ENCODE measurements around the gene INPP5B. TPM values are rescaled to one million over a fixed set of nuclear protein-coding genes. Genes with fewer than 3 reads are reported as not detected.

Gene INPP5B
- total and polyA plus RNA-seq, 11 donors: 6.5 to 16.2 (median 12.1) TPM

DNA sequence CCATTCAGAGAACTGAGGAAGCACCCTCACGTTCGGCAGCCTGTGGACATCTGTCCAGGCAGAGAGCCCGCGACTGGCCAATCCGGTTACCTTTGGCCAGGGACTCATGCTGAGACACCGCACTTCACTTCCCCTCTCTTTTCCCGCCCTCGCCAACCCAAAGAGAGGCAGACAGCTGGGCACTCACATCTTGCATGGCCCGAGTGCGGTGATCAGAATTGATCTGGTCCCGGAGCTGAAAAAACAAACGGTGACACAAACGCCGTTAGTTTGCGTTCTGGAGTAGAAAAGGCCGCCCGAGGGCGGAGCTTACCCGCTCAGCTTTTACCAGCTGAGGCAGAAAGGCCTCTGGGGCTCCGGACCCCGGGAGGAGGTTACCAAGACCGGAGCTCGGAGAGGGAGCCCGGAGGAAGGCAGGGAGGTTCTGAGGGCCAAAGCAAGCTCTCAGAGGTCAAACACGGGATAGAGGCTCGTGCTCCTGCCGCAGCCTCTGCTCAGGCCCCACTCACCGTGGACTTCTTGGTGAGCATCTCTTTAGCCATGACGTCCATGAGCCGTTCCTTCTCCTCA is 42.6 kb upstream of the INPP5B start:
- peak; percentile 8 to 50 (median 42) for ATAC-seq
- H3K4me1 ChIP-seq: peaks cover 0 to 25% (median 14%) of the 10 kb centered on the region in 12 donors
- H3K9me3 ChIP-seq: no peaks in the 10 kb centered on the region
- no peaks in the 10 kb centered on the region for H3K27me3 ChIP-seq
- intact Hi-C loops (cut with DNase I): loop anchor here in 4 of 10 donors (5.0 to 10.0 kb wide), 4 partner anchors 42 to 185 kb away; partner anchors contain the start of genes INPP5B (in 2 of the 4), C1orf122 (in 1 of the 4) and YRDC (in 1 of the 4)
- peak in 2 of 5 donors; percentile 42 to 64 for DNase-seq
- TF ChIP-seq POLR2A (IDR thresholded peaks at IDR 0.05): no peak
- TF ChIP-seq, protein P1, sequence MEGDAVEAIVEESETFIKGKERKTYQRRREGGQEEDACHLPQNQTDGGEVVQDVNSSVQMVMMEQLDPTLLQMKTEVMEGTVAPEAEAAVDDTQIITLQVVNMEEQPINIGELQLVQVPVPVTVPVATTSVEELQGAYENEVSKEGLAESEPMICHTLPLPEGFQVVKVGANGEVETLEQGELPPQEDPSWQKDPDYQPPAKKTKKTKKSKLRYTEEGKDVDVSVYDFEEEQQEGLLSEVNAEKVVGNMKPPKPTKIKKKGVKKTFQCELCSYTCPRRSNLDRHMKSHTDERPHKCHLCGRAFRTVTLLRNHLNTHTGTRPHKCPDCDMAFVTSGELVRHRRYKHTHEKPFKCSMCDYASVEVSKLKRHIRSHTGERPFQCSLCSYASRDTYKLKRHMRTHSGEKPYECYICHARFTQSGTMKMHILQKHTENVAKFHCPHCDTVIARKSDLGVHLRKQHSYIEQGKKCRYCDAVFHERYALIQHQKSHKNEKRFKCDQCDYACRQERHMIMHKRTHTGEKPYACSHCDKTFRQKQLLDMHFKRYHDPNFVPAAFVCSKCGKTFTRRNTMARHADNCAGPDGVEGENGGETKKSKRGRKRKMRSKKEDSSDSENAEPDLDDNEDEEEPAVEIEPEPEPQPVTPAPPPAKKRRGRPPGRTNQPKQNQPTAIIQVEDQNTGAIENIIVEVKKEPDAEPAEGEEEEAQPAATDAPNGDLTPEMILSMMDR (IDR thresholded peaks at IDR 0.05): no peak
- WGBS, 4 donors: 0 to 1% (median 0%) methylated on average over 27 to 30 of the region's 30 CpGs
- peaks cover 0 to 38% (median 33%) of the 10 kb centered on the region in 9 donors for H3K36me3 ChIP-seq
- peak overlapping the region; percentile 27 to 92 (median 79) for H3K27ac ChIP-seq
- H3K4me3 ChIP-seq: peak overlapping the region; percentile 66 to 98 (median 76)

- peaks cover 0 to 25% (median 14%) of the 10 kb centered on the region in 12 donors for H3K4me1 ChIP-seq
- DNase-seq (no peak), ATAC-seq (no peak)
- no peak overlapping the region for H3K27ac ChIP-seq
- no peak overlapping the region for H3K4me3 ChIP-seq
- no peak for TF ChIP-seq POLR2A (IDR thresholded peaks at IDR 0.05)
- TF ChIP-seq, protein P1 (IDR thresholded peaks at IDR 0.05): no peak
- 30 to 57% (median 40%) methylated on average over 1 of the region's 1 CpG for WGBS, 4 donors
- H3K27me3 ChIP-seq: no peaks in the 10 kb centered on the region
- H3K9me3 ChIP-seq: no peaks in the 10 kb centered on the region
- intact Hi-C loops (cut with DNase I): loop anchor here in 4 of 10 donors (5.0 to 10.0 kb wide), 4 partner anchors 40 to 183 kb away; partner anchors contain the start of genes INPP5B (in 2 of the 4), C1orf122 (in 1 of the 4) and YRDC (in 1 of the 4)
- H3K36me3 ChIP-seq: peaks cover 3 to 56% (median 51%) of the 10 kb centered on the region in 9 donors
These were observed 40.8 kb upstream of the INPP5B start for GRCh38 chr1:37987679-37988078.

DNA sequence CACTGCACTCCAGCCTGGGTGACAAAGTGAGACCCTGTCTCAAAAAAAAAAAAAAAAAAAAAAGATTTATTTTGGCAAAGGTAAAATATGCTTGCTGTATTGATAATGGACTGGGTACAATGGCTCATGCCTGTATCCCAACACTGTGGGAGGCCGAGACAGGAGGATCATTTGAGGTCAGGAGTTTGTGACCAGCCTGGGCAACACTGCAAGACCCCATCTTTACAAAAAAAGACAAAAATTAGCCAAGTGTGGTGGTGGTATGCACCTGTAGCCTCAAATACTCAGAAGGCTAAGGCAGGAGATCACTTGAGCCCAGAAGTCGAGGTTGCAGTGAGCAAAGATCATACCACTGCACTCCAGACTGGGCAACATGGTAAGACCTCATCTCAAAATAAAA is 36.7 kb upstream of the INPP5B start:
- ATAC-seq (no peak), DNase-seq (peak in 1 of 5 donors; percentile 16)
- Histone ChIP-seq H3K27me3 (no peaks in the 10 kb centered on the region), H3K4me3 (no peak overlapping the region), H3K4me1 (peaks cover 0 to 12% (median 5%) of the 10 kb centered on the region in 12 donors), H3K36me3 (peaks cover 6 to 97% (median 92%) of the 10 kb centered on the region in 9 donors), H3K27ac (no peak overlapping the region), H3K9me3 (no peaks in the 10 kb centered on the region)
- no peak for TF ChIP-seq POLR2A (IDR thresholded peaks at IDR 0.05)
- TF ChIP-seq, protein P1 (IDR thresholded peaks at IDR 0.05): no peak
- intact Hi-C loops (cut with DNase I): loop anchor here in 3 of 10 donors (5.0 to 10.0 kb wide), 4 partner anchors 39 to 179 kb away; partner anchors contain the start of genes C1orf122 (in 1 of the 3) and YRDC (in 1 of the 3)
- 91 to 98% (median 96%) methylated on average over 2 of the region's 2 CpGs for WGBS, 4 donors

DNA sequence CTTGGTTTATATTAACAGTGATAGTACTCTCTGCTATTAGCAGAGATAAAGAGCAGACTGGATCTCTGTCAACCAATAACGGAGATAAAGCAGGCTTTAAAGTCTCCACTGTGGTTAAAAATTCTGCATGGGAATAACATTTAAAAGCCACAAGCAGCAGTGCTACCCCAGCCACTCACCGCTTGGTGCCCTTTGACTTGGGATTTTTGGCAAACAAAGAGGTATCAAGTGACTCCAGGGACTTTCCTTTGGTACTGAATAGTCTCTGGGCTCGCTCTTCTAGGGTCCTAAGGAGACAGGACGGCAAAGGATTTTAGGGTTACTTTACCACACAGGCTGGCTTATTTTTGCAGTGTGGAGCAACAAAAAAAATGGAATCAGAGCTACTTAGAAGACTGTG is 31.7 kb upstream of the INPP5B start:
- TF ChIP-seq, protein P1 (IDR thresholded peaks at IDR 0.05): no peak
- TF ChIP-seq POLR2A (IDR thresholded peaks at IDR 0.05): no peak
- WGBS, 4 donors: 82 to 90% (median 86%) methylated on average over 4 of the region's 4 CpGs

More for the DNA sequence above, 31.7 kb upstream of the INPP5B start:
- Histone ChIP-seq H3K4me1 (peaks cover 0 to 5% (median 0%) of the 10 kb centered on the region in 12 donors), H3K4me3 (no peak overlapping the region), H3K27ac (no peak overlapping the region), H3K27me3 (no peaks in the 10 kb centered on the region), H3K9me3 (no peaks in the 10 kb centered on the region), H3K36me3 (peaks cover 4 to 100% (median 98%) of the 10 kb centered on the region in 9 donors)
- DNase-seq (no peak), ATAC-seq (no peak)
- intact Hi-C loops (cut with DNase I): loop anchor here in 7 of 10 donors (5.0 kb wide), 2 partner anchors 86 to 91 kb away; no protein-coding TSS in a partner anchor

Data from heart left ventricle (tissue), 16 donors.